T-helper 2 cell treated with Interferon-gamma antibody and Interleukin-4, amounts not matched to agents 5 μg/mL and 100 μg/mL, for 36 hours (primary cell): ENCODE results near the gene PLCL1.
"Not testable (repeated sequence)": the region's sequence is repeated elsewhere in the genome, so short reads cannot be mapped to it uniquely, and the experiment has no call there.

ENCODE experiments used
- DNase-seq: peaks from one replicate; pipeline ENCODE4 v3.0.0; 2021; ENCODE audit warnings: low spot score
- H3K27ac Mint-ChIP-seq: one replicate; pipeline ENCODE4 v1.8.0; 2021; ENCODE audit warnings: mild to moderate bottlenecking, mixed read lengths
- H3K27me3 Mint-ChIP-seq: one replicate; pipeline ENCODE4 v1.8.0; 2021; ENCODE audit warnings: low read depth, mixed read lengths
- H3K36me3 Mint-ChIP-seq: one replicate; pipeline ENCODE4 v1.8.0; 2021; ENCODE audit warnings: low read depth, mixed read lengths
- H3K4me1 Mint-ChIP-seq: one replicate; pipeline ENCODE4 v1.8.0; 2021; ENCODE audit warnings: low read depth, mixed read lengths
- H3K4me3 Mint-ChIP-seq: one replicate; pipeline ENCODE4 v1.8.0; 2022; ENCODE audit warnings: mild to moderate bottlenecking, moderate library complexity, mixed read lengths
- H3K9me3 Mint-ChIP-seq: one replicate; pipeline ENCODE4 v1.8.0; 2021; ENCODE audit warnings: mixed read lengths

Gene PLCL1

GRCh38 chr2:197828464-197829135 lies 24.2 kb downstream of the PLCL1 start:
- Mint-ChIP-seq H3K4me3 (no peak overlapping the region), H3K27ac (no peak overlapping the region), H3K36me3 (peaks cover 10% of the 10 kb centered on the region), H3K4me1 (peaks cover 2% of the 10 kb centered on the region), H3K27me3 (no peaks in the 10 kb centered on the region), H3K9me3 (peaks cover 23% of the 10 kb centered on the region)
- DNase-seq, result no peak

GRCh38 chr2:197834771-197835170 lies 30.4 kb downstream of the PLCL1 start:
- Mint-ChIP-seq H3K9me3 (peaks cover 29% of the 10 kb centered on the region), H3K4me1 (peaks cover 28% of the 10 kb centered on the region)
- not testable (repeated sequence) for H3K36me3 Mint-ChIP-seq, H3K4me3 Mint-ChIP-seq, H3K27ac Mint-ChIP-seq, DNase-seq, H3K27me3 Mint-ChIP-seq

- Mint-ChIP-seq H3K9me3 (peaks cover 26% of the 10 kb centered on the region), H3K4me3 (no peak overlapping the region), H3K36me3 (peaks cover 10% of the 10 kb centered on the region), H3K27ac (no peak overlapping the region), H3K4me1 (peaks cover 29% of the 10 kb centered on the region), H3K27me3 (no peaks in the 10 kb centered on the region)
- no peak for DNase-seq
These were observed 30.9 kb downstream of the PLCL1 start for GRCh38 chr2:197835293-197835692.

GRCh38 chr2:197838036-197838435 lies 33.6 kb downstream of the PLCL1 start:
- DNase-seq, result peak; percentile 41
- peak overlapping the region; percentile 85 for H3K27ac Mint-ChIP-seq

GRCh38 chr2:197838579-197838978 lies 34.2 kb downstream of the PLCL1 start:
- peak overlapping the region; percentile 85 for H3K27ac Mint-ChIP-seq
- H3K4me3 Mint-ChIP-seq, result peak overlapping the region; percentile 75
- no peak for DNase-seq
- H3K27me3 Mint-ChIP-seq, result no peaks in the 10 kb centered on the region
- H3K4me1 Mint-ChIP-seq, result peaks cover 33% of the 10 kb centered on the region
- H3K36me3 Mint-ChIP-seq, result no peaks in the 10 kb centered on the region
- H3K9me3 Mint-ChIP-seq, result peaks cover 6% of the 10 kb centered on the region

More at GRCh38 chr2:197838036-197838435, 33.6 kb downstream of the PLCL1 start:
- Mint-ChIP-seq H3K36me3 (peaks cover 2% of the 10 kb centered on the region), H3K9me3 (peaks cover 11% of the 10 kb centered on the region), H3K27me3 (no peaks in the 10 kb centered on the region), H3K4me1 (peaks cover 33% of the 10 kb centered on the region), H3K4me3 (peak overlapping the region; percentile 75)

- Mint-ChIP-seq H3K27ac (no peak overlapping the region), H3K27me3 (peaks cover 2% of the 10 kb centered on the region), H3K36me3 (peaks cover 2% of the 10 kb centered on the region), H3K9me3 (peaks cover 2% of the 10 kb centered on the region), H3K4me1 (peaks cover 33% of the 10 kb centered on the region), H3K4me3 (peak overlapping the region; percentile 37)
- DNase-seq, result no peak
These were observed 34.9 kb downstream of the PLCL1 start for GRCh38 chr2:197839327-197839726.

- DNase-seq, result no peak
- H3K9me3 Mint-ChIP-seq, result no peaks in the 10 kb centered on the region
- H3K36me3 Mint-ChIP-seq, result peaks cover 2% of the 10 kb centered on the region
- no peak overlapping the region for H3K4me3 Mint-ChIP-seq
- peaks cover 2% of the 10 kb centered on the region for H3K27me3 Mint-ChIP-seq
- H3K4me1 Mint-ChIP-seq, result peaks cover 33% of the 10 kb centered on the region
- no peak overlapping the region for H3K27ac Mint-ChIP-seq
These were observed 35.5 kb downstream of the PLCL1 start for GRCh38 chr2:197839856-197840255.

GRCh38 chr2:197846128-197846527 lies 41.7 kb downstream of the PLCL1 start:
- Mint-ChIP-seq H3K36me3 (peaks cover 2% of the 10 kb centered on the region), H3K9me3 (no peaks in the 10 kb centered on the region), H3K4me1 (peaks cover 32% of the 10 kb centered on the region), H3K4me3 (no peak overlapping the region), H3K27ac (no peak overlapping the region), H3K27me3 (peaks cover 6% of the 10 kb centered on the region)
- DNase-seq, result no peak

GRCh38 chr2:197846777-197847176 lies 42.4 kb downstream of the PLCL1 start:
- DNase-seq, result no peak
- Mint-ChIP-seq H3K36me3 (peaks cover 2% of the 10 kb centered on the region), H3K27me3 (peaks cover 6% of the 10 kb centered on the region), H3K9me3 (no peaks in the 10 kb centered on the region), H3K27ac (no peak overlapping the region), H3K4me3 (no peak overlapping the region), H3K4me1 (peaks cover 35% of the 10 kb centered on the region)

- no peak overlapping the region for H3K4me3 Mint-ChIP-seq
- peaks cover 30% of the 10 kb centered on the region for H3K4me1 Mint-ChIP-seq
- H3K9me3 Mint-ChIP-seq, result no peaks in the 10 kb centered on the region
- H3K27me3 Mint-ChIP-seq, result peaks cover 6% of the 10 kb centered on the region
- no peak for DNase-seq
- no peak overlapping the region for H3K27ac Mint-ChIP-seq
- H3K36me3 Mint-ChIP-seq, result peaks cover 2% of the 10 kb centered on the region
These were observed 43.4 kb downstream of the PLCL1 start for GRCh38 chr2:197847651-197848401.

GRCh38 chr2:197848602-197849001 lies 44.2 kb downstream of the PLCL1 start:
- no peak overlapping the region for H3K27ac Mint-ChIP-seq
- peaks cover 30% of the 10 kb centered on the region for H3K4me1 Mint-ChIP-seq
- no peak for DNase-seq
- H3K4me3 Mint-ChIP-seq, result no peak overlapping the region
- no peaks in the 10 kb centered on the region for H3K9me3 Mint-ChIP-seq
- peaks cover 6% of the 10 kb centered on the region for H3K27me3 Mint-ChIP-seq
- peaks cover 2% of the 10 kb centered on the region for H3K36me3 Mint-ChIP-seq

GRCh38 chr2:197850882-197851450 lies 46.6 kb downstream of the PLCL1 start:
- no peaks in the 10 kb centered on the region for H3K36me3 Mint-ChIP-seq
- no peaks in the 10 kb centered on the region for H3K9me3 Mint-ChIP-seq
- peaks cover 31% of the 10 kb centered on the region for H3K4me1 Mint-ChIP-seq
- no peak overlapping the region for H3K4me3 Mint-ChIP-seq
- no peak for DNase-seq
- H3K27me3 Mint-ChIP-seq, result no peaks in the 10 kb centered on the region
- H3K27ac Mint-ChIP-seq, result no peak overlapping the region

GRCh38 chr2:197851451-197851850 lies 47.1 kb downstream of the PLCL1 start:
- no peak overlapping the region for H3K4me3 Mint-ChIP-seq
- H3K27ac Mint-ChIP-seq, result no peak overlapping the region
- H3K36me3 Mint-ChIP-seq, result no peaks in the 10 kb centered on the region
- no peak for DNase-seq
- peaks cover 29% of the 10 kb centered on the region for H3K4me1 Mint-ChIP-seq
- no peaks in the 10 kb centered on the region for H3K27me3 Mint-ChIP-seq
- H3K9me3 Mint-ChIP-seq, result no peaks in the 10 kb centered on the region

- H3K27me3 Mint-ChIP-seq, result no peaks in the 10 kb centered on the region
- peaks cover 24% of the 10 kb centered on the region for H3K4me1 Mint-ChIP-seq
- no peak overlapping the region for H3K27ac Mint-ChIP-seq
- no peaks in the 10 kb centered on the region for H3K36me3 Mint-ChIP-seq
- H3K4me3 Mint-ChIP-seq, result no peak overlapping the region
- no peaks in the 10 kb centered on the region for H3K9me3 Mint-ChIP-seq
- no peak for DNase-seq
These were observed 47.7 kb downstream of the PLCL1 start for GRCh38 chr2:197852108-197852507.
